Muscle of leg (tissue), 11 donors: ENCODE measurements around the gene GRID2. TPM values are rescaled to one million over a fixed set of nuclear protein-coding genes. Genes with fewer than 3 reads are reported as not detected.

Source experiments
- DNase-seq: peaks from one replicate; pipeline ENCODE4 v3.0.0; 2013
- H3K27ac ChIP-seq: one replicate; pipeline ENCODE4 v1.5.1; 2013; ENCODE audit warnings: mild to moderate bottlenecking, low read length, control low read depth
- H3K27me3 ChIP-seq: one replicate; pipeline ENCODE4 v1.6.1; 2013; ENCODE audit warnings: low read length; ENCODE audit not compliant: control insufficient read depth, insufficient read depth
- H3K36me3 ChIP-seq: one replicate; pipeline ENCODE4 v1.6.1; 2013; ENCODE audit warnings: low read length; ENCODE audit not compliant: control insufficient read depth, insufficient read depth
- H3K4me1 ChIP-seq: one replicate; pipeline ENCODE4 v1.6.1; 2013; ENCODE audit warnings: low read length; ENCODE audit not compliant: control insufficient read depth, insufficient read depth
- H3K4me3 ChIP-seq: one replicate; pipeline ENCODE4 v1.5.1; 2013; ENCODE audit warnings: low read length, control low read depth
- H3K9me3 ChIP-seq: replicated peaks from 2 replicates; pipeline ENCODE4 v1.6.1; 2013; ENCODE audit warnings: low read depth, low read length; ENCODE audit not compliant: control insufficient read depth
- WGBS: methylation state at CpG from one replicate; pipeline ENCODE4 v1.1.5; 2013; ENCODE audit warnings: missing lambda C conversion rate; ENCODE audit not compliant: insufficient coverage; 5-methylcytosine and 5-hydroxymethylcytosine counted together
- polyA plus RNA-seq, 8 donors: library from polyadenylated mRNA; unstranded; fragments of 120-200 nt; gene quantifications; one replicate each; pipeline versions ENCODE4 v1.2.1 to v1.2.3, GENCODE V29; 2013; ENCODE audit warnings: inconsistent platforms in 1 of 8, low replicate concordance in 1 of 8; ENCODE audit not compliant: insufficient read length in 8 of 8, insufficient read depth in 1 of 8
- total RNA-seq: library from RNA; stranded (reverse); fragments of 120-200 nt; gene quantifications from one replicate; pipeline ENCODE4 v1.2.4, GENCODE V29; 2013

Gene GRID2
- total and polyA plus RNA-seq, 9 donors = 0.29 to 1.4 (median 0.60) TPM

DNA sequence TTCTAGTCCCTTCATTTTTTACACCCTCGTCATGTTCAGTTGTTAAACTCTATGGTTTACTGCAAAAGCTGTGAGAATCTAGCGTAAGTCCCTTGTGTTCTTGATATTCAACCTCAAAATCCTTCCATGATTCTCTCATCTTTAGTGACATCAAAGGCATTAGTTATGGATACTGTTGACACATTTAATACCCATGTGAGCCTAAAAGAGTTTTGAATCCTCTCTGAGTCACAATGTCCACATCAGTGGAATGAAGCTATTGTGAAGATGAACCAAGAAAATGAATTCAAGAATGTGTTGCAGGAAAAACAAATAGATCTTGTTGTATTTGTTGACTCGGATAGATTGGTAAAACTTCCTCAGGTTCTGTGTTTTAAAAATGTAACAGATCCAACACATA is 1130.1 kb downstream of the GRID2 start:
- Histone ChIP-seq H3K4me3 (no peak overlapping the region), H3K27me3 (no peaks in the 10 kb centered on the region), H3K36me3 (no peaks in the 10 kb centered on the region), H3K9me3 (no peaks in the 10 kb centered on the region), H3K4me1 (no peaks in the 10 kb centered on the region), H3K27ac (no peak overlapping the region)
- DNase-seq = no peak
- 86% methylated on average over 1 of the region's 3 CpGs for WGBS

DNA sequence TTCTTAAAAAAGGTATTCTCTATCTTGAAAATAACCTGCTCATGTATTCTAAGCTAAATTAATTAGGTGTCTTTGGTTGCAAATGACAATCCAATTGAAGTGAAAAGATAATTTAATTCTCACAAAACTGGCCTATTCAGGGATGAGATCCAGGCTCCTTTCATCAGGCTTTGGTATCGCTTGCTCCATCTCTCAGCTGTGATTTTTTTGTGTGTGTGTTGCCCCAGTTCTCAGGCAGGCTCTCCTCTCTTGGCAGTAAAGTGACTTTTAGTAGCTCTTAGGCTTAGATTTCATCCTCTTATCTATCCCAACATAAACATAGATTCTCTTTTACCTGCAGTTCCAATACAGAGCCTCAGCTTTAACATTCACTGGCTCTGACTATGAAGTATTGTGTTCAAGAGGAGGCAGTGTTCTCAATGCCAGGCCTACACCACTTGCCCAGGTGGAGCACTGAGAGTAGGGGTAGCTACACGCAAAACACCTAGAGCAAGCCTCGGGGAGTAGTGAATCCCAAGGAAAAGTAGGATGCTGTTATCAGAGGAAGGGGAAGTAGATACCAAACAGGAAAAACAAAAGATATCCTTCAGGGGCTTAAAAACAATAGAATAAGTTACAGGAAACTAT is 1132.3 kb downstream of the GRID2 start:
- Histone ChIP-seq H3K4me1 (no peaks in the 10 kb centered on the region), H3K27ac (no peak overlapping the region), H3K4me3 (no peak overlapping the region), H3K36me3 (no peaks in the 10 kb centered on the region), H3K27me3 (no peaks in the 10 kb centered on the region), H3K9me3 (no peaks in the 10 kb centered on the region)
- DNase-seq = no peak
- 83% methylated on average over 1 of the region's 3 CpGs for WGBS

DNA sequence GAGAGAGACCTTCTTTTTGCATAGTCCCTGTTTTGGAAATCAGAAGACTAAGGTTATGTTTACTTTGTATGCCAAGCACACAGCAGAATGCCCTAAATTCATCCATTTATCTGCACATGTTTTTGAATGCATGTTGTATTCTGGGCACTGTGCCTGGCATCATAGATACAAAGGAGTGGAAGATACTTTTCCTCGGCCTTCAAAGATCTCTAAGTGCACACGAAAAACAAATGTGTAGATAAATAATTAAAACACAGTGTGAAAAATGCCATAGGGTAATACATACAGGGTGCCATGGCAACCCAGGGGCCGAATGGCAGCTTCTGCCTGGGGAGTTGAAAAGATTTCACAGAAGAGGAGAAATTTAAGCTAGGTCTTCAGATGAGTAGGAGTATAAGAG is 1134.2 kb downstream of the GRID2 start:
- H3K4me1 ChIP-seq = no peaks in the 10 kb centered on the region
- H3K4me3 ChIP-seq = no peak overlapping the region
- H3K27me3 ChIP-seq = no peaks in the 10 kb centered on the region
- no peak for DNase-seq
- 88% methylated on average over 2 of the region's 3 CpGs for WGBS
- no peaks in the 10 kb centered on the region for H3K36me3 ChIP-seq
- H3K27ac ChIP-seq = no peak overlapping the region
- no peaks in the 10 kb centered on the region for H3K9me3 ChIP-seq

DNA sequence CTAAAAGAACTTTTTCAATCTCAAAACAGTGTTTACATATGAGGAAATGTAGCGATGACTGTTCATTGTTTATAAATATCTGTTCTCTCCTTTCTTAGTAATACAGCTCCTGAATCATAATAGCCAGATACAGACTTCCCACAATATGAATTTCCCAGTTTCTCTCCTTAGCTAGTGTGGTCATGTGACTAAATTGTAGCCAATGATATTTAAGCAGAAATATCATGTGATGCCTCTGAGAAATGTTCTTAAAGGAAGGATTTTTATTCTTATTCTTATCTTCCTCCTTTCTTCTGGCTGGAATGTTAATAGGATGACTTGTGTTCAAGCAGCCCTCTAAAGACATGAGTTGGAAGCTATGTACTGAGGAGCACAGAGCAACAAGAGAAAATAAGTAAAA is 1141.1 kb downstream of the GRID2 start:
- Histone ChIP-seq H3K4me3 (no peak overlapping the region), H3K4me1 (no peaks in the 10 kb centered on the region), H3K27me3 (no peaks in the 10 kb centered on the region), H3K36me3 (no peaks in the 10 kb centered on the region), H3K9me3 (no peaks in the 10 kb centered on the region), H3K27ac (no peak overlapping the region)
- WGBS = no CpG with 5 or more reads among the region's 1 CpG
- no peak for DNase-seq

DNA sequence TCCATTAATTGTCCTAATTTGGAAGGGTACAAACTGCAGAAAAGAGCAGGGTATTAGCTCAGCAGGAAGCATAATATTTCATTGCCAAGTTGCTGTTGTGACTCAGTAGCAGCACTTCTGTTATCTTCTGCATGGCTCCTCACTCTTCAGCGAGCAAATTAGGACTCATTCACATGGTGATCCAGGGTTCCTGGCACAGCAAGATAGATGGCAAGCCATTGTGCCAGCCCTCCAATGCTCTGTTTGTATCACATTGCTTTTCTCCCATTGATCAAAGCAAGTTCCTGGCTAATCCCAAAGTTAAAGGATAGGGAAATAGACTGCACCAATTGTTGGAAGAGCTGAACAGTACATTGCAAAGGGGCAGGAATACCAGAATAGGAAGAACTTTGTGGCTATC is 1142.3 kb downstream of the GRID2 start:
- WGBS = 69% methylated on average over 1 of the region's 1 CpG
- Histone ChIP-seq H3K27me3 (no peaks in the 10 kb centered on the region), H3K36me3 (no peaks in the 10 kb centered on the region)

DNA sequence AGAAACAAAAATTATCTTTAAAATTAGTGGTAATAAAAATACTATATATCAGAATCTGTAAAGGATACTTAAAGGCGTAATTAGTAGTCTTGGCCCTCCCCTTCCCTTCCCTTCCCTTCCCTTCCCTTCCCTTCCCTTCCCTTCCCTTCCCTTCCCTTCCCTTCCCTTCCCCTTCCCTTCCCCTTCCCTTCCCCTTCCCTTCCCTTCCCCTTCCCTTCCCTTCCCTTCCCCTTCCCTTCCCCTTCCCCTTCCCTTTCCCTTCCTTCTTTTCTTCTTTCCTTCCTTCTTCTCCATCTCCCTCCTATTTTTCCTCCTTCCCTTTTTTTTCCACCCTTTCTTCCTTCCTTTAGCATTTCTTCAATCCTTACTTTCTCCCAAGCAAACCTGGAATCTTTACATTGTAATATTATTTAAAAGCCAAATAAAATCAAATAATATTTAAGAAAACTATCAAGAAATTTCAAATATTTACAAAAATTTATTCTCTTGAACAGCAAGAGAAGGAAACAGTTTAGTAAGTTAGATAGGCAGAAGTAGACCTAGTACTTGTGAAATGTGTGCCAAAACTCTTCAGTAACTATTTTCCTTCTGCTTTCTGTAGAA is 1145.0 kb downstream of the GRID2 start:
- Histone ChIP-seq H3K36me3 (no peaks in the 10 kb centered on the region), H3K9me3 (no peaks in the 10 kb centered on the region), H3K27me3 (no peaks in the 10 kb centered on the region), H3K27ac (no peak overlapping the region), H3K4me3 (no peak overlapping the region), H3K4me1 (no peaks in the 10 kb centered on the region)
- no peak for DNase-seq
- WGBS = no CpG with 5 or more reads among the region's 1 CpG

More for the DNA sequence above, 1142.3 kb downstream of the GRID2 start:
- H3K27ac ChIP-seq = no peak overlapping the region
- DNase-seq = no peak
- no peaks in the 10 kb centered on the region for H3K9me3 ChIP-seq
- no peaks in the 10 kb centered on the region for H3K4me1 ChIP-seq
- no peak overlapping the region for H3K4me3 ChIP-seq

DNA sequence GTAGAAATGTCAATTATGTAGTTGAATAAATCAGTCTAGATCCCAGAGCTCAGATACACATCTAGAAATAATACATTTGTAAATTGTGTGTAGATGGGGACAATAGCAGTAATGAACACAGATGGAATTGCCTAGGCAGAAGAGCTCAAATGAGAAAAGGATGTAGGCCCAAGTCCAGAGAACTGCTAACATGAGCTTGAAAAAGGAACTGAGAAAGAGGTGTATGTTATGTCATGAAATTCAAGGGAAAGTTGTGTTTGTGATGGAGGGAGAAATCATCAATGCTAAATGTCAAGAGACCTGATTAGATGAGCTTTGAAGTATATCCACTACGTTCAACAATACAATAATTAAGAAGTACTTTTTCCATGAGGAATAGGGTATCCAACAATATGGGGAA is 1148.2 kb downstream of the GRID2 start:
- Histone ChIP-seq H3K4me1 (no peaks in the 10 kb centered on the region), H3K27me3 (no peaks in the 10 kb centered on the region), H3K36me3 (no peaks in the 10 kb centered on the region), H3K4me3 (no peak overlapping the region), H3K27ac (no peak overlapping the region), H3K9me3 (no peaks in the 10 kb centered on the region)
- DNase-seq = no peak
- no CpG with 5 or more reads among the region's 1 CpG for WGBS

DNA sequence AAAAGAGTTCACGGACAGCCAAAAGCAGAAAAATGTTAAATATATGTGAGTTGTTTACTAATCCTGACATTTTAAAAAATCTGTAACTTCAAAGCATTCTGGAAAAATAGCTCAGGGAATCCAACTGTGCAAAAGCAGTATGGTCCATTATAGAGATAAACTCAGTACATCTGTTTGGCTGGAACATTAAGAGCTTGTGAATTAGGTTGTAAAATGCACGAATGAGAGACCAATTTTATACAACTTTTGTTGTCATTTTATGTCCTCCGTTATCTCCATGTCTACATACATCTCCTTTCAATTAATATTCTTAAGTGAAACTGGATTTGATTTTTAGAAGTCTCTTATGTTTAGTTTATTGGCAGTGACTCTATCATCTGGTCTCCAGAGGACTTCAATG is 1157.8 kb downstream of the GRID2 start:
- peak; percentile 66 for DNase-seq
- Histone ChIP-seq H3K27me3 (no peaks in the 10 kb centered on the region), H3K4me1 (no peaks in the 10 kb centered on the region), H3K9me3 (no peaks in the 10 kb centered on the region), H3K36me3 (no peaks in the 10 kb centered on the region), H3K27ac (no peak overlapping the region), H3K4me3 (no peak overlapping the region)
- no CpG with 5 or more reads among the region's 3 CpGs for WGBS

DNA sequence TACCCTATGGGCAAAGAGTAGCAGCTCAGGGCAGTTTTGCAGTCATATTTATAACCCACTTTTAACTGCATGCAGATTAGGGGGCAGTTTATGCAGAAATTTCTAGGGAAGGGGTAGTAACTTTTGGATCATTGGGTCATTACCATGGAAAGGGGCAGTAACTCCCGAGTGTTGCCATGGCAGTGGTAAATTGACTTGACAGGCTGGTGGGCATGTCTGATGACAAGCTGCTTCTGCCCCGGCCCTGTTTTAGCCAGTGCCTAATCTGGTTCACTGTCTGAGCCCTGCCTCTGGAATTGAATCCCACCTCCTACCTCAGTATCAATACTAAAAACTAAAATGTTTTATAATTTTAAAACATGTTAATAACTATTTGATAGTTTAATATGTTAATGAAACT is 1162.7 kb downstream of the GRID2 start:
- Histone ChIP-seq H3K36me3 (no peaks in the 10 kb centered on the region), H3K4me1 (no peaks in the 10 kb centered on the region), H3K27me3 (no peaks in the 10 kb centered on the region), H3K4me3 (no peak overlapping the region), H3K9me3 (no peaks in the 10 kb centered on the region), H3K27ac (no peak overlapping the region)
- WGBS = 44% methylated on average over 1 of the region's 2 CpGs
- no peak for DNase-seq

DNA sequence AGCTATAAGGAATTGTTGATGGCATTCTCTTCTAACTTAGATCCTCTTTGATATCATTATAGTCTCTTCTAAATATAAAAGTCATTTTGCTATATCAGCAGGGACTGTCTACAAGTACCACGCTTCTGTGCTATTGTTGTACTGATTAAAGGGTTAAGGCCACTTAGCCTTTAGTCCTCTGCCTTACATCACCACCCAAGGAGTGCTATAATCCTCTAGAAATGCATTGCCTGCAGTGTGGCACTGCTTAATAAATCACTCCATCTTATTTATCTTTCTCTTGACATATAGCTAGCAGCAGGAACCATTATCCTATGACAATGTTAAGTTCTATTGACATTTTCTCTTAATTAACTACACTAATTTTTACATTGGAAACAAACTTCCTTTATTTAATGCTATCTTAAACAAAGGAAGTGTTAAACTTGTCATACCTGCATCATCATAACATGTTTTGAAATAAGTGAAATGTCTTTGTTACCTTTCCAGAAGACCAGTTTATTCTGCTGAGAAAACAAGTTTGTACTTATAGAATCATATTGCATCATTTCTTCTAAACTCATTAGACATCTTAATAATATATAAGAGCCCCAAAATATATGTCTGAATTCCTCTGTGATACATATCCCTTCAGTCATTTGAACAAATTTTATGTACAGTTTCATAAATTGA is 1163.9 kb downstream of the GRID2 start:
- H3K27ac ChIP-seq = no peak overlapping the region
- H3K36me3 ChIP-seq = no peaks in the 10 kb centered on the region
- no peaks in the 10 kb centered on the region for H3K27me3 ChIP-seq
- H3K9me3 ChIP-seq = no peaks in the 10 kb centered on the region
- DNase-seq = no peak
- WGBS = 100% methylated on average over 1 of the region's 1 CpG
- H3K4me3 ChIP-seq = no peak overlapping the region
- no peaks in the 10 kb centered on the region for H3K4me1 ChIP-seq
